Coronary artery (tissue), 2 donors: ENCODE data around the gene TLE4.

Source experiments
- DNase-seq: peaks from one replicate; pipeline ENCODE4 v3.0.0-alpha.2; 2017; ENCODE audit warnings: low spot score
- H3K27ac ChIP-seq, 2 donors: fragments of 200-600 bp; sonication (generic); one replicate each; pipeline ENCODE4 v1.5.1; 2016 to 2019
- H3K4me3 ChIP-seq: fragments of 200-600 bp; sonication (generic); 2 replicates; pipeline ENCODE4 v1.5.1; 2016; ENCODE audit warnings: mild to moderate bottlenecking, moderate library complexity
- CTCF ChIP-seq: fragments of 200-600 bp; sonication (generic); IDR thresholded peaks from one replicate; pipeline ENCODE4 v1.5.1; 2019; ENCODE audit warnings: antibody characterized with exemption

The TLE4 gene

GRCh38 chr9:79681576-79681975, 109.8 kb downstream of the TLE4 start:
- TF ChIP-seq CTCF = no peak
- DNase-seq = no peak
- H3K27ac ChIP-seq = no peak overlapping the region
- H3K4me3 ChIP-seq = no peak overlapping the region

GRCh38 chr9:79682076-79682736, 110.4 kb downstream of the TLE4 start:
- no peak for TF ChIP-seq CTCF
- no peak for DNase-seq
- Histone ChIP-seq H3K27ac (no peak overlapping the region), H3K4me3 (no peak overlapping the region)

DNA sequence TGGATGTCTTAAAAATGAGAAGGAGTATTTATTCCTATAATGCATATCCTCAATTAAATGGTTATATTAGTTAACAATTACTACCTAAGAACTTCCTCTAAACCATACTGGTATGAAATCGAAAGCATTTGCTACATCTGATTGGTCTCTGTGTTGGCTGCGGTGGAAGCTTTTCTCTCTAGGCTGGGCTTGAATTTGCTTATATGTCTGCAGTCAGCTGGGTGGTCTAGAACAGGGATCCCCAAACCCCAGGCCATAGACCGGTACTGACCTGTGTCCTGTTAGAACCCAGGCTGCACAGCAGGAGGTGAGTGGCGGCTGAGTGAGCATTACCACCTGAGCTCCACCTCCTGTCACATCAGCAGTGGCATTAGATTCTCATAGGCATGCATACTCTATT, 112.3 kb downstream of the TLE4 start:
- Histone ChIP-seq H3K4me3 (no peak overlapping the region), H3K27ac (no peak overlapping the region)
- no peak for TF ChIP-seq CTCF
- DNase-seq = no peak

DNA sequence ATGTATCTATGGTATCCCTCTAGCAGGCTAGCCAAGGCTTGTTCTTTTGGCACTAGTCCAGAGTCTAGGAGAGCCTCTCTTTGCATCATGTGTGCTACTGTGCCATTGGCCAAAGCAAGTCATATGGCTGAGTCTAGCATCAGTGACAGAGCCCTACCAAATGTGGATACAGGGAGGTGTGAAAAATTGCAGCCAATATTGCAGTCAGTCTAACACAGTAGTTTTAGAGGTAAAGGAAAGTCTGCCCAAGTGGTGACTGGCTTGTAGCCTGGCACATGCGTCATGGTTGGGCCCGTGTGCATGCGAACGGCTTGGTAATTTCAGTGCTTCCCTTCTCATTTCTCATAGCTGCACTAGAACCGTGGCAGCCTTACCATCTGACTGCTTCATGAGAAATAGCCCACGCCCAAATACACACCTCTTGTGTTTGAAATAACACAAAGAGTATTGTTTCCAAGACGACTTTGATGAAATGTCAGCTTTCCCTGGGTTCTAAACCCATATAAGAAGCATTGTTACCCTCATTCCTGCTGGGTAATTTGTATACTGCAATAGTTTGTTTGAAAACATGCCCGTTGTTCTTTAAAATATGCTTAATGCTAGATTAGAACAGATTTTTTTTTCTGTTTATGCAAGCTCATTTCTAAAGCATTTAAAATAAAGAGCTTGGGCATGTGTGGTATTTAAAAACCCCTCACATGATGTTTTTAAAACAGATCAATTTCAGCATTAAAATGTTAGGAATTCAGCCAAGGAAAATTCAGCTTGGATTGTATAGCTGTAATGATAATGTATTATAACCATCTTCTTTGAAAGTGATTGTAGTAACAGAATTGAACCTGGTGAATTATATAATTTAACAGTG, 113.2 kb downstream of the TLE4 start:
- TF ChIP-seq CTCF = no peak
- no peak for DNase-seq
- H3K27ac ChIP-seq = no peak overlapping the region
- H3K4me3 ChIP-seq = no peak overlapping the region

DNA sequence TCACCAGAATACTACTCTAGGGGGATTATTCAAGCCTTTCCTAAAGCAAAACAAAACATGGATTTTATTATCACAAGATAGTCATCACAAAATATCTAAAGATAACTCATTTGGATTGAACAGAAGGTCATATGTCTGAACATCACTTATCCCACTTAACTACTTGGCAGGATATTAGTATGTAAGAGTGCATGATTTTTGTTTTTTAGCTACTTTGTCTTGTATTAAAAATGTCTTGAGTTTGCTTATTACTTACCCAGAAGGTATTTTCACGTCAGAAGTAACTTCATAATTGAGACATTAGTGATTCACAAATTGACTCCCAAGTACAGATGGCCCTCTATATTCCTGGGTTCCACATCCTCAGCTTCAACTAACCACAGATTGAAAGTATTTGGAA, 113.8 kb downstream of the TLE4 start:
- Histone ChIP-seq H3K4me3 (no peak overlapping the region), H3K27ac (no peak overlapping the region)
- TF ChIP-seq CTCF = no peak
- DNase-seq = no peak

GRCh38 chr9:79686381-79687130, 114.8 kb downstream of the TLE4 start:
- peak overlapping the region in 1 of 2 donors; percentile 61 for H3K27ac ChIP-seq
- DNase-seq = peak; percentile 76

More at GRCh38 chr9:79686381-79687130, 114.8 kb downstream of the TLE4 start:
- H3K4me3 ChIP-seq = peak overlapping the region; percentile 16
- TF ChIP-seq CTCF = no peak
